SK-N-MC (cell line): ENCODE data around the gene RANBP17.

ENCODE experiments used
- EZH2 ChIP-seq: fragments of 200-600 bp; sonication (generic); IDR thresholded peaks from one replicate; pipeline ENCODE4 v1.6.1; 2017; ENCODE audit warnings: antibody characterized with exemption
- POLR2AphosphoS5 ChIP-seq: IDR thresholded peaks from 2 replicates; pipeline ENCODE4 v1.6.1; 2012; ENCODE audit warnings: mild to moderate bottlenecking, low read depth, low read length, borderline replicate concordance

GRCh38 chr5:170860818-170861666 is 776 bp upstream of the RANBP17 start:
- TF ChIP-seq EZH2: no peak
- no peak for TF ChIP-seq POLR2AphosphoS5
